ENCODE measurements around the gene SSBP2.
A peak's percentile ranks its signal among the peaks of the same experiment; 100 is the strongest.

The SSBP2 gene

GRCh38 chr5:81751009-81751835 lies at the start of gene SSBP2:
SSBP2 (minus strand) TSS chr5:81751097; CDS start chr5:81751042, 55 bp downstream.
- peak; percentile 96 to 100 (median 99) for DNase-seq

DNA sequence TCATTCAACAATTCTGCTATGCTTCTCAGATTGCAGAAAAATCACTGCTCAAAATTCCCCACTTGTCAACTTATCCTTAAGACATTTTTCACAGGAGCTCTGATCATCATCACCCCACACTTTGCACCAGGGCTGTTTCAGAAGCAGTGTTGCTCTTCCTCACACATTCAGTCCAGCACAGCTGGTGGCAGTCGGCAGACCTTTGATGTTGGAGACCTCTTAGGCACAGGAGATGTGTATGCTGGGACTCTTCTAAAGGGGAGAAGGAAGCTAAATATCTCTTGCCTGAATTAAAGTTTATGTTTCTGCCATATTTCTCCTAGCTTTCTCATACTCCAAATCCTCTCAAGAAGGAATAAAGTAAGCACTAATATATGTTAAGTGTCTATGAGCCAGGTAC lies 44.8 kb upstream of the SSBP2 start:
- DNase-seq, result no peak

DNA sequence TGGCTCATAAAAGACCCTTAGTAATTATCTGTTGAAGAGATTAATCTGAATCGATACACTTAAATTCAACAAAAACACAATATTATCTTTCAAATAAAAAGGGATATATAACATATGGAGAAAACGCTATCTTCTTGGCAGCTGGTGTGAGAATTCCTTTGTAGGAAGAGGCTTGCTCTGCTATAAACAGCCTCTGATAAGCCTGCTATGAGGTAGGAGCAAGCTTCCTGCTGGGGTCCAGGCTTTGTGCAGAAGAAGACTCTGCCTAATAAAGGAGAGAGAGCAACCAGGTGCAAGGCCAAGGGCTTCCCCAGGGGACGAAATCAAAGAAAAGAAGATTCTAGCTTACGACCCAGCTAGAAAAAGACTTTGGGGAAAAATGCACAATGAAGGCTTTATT lies 43.3 kb upstream of the SSBP2 start:
- DNase-seq, result no peak

DNA sequence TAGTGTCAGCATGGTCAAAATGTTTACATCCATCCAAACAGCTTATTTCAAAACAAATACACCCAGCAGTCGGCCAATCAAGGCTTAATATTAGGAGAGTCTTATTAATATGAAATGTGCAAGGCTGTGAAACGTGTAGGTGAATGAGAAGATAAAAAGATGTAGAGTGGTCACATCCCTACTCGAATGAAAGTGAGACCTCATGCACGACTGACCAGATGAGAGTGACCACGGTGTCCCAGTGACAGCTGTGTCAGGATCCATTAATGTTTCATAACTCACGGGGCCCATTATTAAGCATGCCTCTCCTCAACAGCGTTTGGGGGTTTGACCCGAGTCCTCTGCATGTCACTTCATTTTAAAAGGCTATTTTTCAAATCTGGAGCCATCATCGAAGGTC lies 39.4 kb upstream of the SSBP2 start:
- DNase-seq, result no peak

DNA sequence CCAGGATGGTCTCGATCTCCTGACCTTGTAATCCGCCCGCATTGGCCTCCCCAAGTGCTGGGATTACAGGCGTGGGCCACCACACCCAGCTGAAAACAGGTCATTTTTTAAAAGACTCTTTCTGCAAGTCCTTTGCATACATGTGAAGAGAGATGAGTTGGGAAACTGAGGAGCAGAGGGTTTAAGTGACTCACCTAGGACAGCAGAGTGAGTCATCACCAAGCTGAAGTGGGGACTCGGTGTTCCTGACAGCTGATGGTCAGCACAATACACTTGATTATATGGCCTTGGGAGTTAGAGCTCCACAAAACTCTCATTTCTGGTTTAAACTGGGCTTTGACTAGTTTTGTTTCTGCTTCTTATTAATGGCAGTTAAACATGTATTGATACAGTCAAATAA lies 38.1 kb upstream of the SSBP2 start:
- no peak for DNase-seq

GRCh38 chr5:81788329-81788728 lies 37.4 kb upstream of the SSBP2 start:
- no peak for DNase-seq

- DNase-seq, result peak in 19 of 58 donors; percentile 0 to 45 (median 15)
These were observed 36.8 kb upstream of the SSBP2 start for GRCh38 chr5:81787474-81788242.

GRCh38 chr5:81786991-81787390 lies 36.1 kb upstream of the SSBP2 start:
- no peak for DNase-seq

DNA sequence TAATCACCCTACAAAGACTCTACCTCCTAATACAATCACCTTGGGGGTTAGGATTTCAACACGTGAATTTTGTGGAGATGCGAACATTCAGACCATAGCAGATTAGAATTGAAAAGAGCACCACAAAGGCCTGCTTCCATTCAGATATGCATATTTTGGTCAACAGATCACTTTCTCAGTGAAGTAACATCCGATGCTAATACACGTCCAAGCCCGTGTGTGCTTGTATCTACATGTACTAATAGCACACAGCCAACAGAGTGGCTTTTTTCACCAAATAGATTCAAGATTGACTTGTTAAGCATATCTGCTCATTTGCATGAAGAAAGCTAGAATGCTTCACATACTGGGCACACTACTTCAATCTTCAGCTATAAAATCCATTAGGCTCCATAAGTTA lies 35.6 kb upstream of the SSBP2 start:
- DNase-seq, result no peak

DNA sequence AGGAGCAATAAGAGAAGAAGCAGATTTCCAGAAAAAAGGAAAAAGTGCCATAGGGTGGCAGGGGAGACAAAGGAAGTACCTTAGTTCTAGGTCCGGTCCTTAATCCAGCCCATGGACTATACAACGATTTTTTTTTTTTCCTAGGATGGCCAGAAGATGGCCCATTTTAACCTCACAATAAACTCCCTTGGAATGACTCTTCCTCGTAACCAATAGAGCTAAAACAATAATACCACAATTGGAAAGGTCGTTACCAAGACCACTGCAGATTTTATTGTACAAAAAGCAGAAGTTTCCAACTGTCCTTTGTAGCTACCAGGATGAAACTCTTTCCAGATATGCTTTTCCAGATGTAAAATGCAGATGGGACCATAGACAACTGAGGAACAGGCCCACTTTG lies 34.4 kb upstream of the SSBP2 start:
- no peak for DNase-seq

- DNase-seq, result peak in 2 of 58 donors; percentile 10 to 14
These were observed 32.5 kb upstream of the SSBP2 start for GRCh38 chr5:81783401-81783800.

GRCh38 chr5:81782811-81783210 lies 31.9 kb upstream of the SSBP2 start:
- DNase-seq, result no peak

- DNase-seq, result no peak
These were observed 29.0 kb upstream of the SSBP2 start for GRCh38 chr5:81779916-81780266.

GRCh38 chr5:81779125-81779915 lies 28.4 kb upstream of the SSBP2 start:
- DNase-seq, result peak in 24 of 58 donors; percentile 4 to 50 (median 13)

DNA sequence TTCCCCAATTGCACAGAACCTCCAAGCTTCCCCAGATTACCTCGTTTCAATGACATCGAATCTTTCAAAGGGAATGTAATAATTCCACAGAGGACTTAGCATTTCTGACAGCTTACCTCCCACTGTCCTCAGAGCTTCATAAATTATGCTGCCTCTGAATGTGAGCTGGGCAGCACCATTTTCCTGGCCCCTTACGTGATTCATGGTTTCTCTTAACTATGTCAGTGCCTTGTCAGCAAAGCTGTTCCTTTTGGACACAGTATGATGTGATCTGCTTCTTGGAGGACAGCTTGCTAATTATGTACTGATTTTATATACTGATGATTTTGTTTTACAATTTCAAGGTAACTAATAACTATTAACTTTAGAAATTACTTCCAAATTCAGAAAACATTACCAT lies 27.7 kb upstream of the SSBP2 start:
- no peak for DNase-seq

DNA sequence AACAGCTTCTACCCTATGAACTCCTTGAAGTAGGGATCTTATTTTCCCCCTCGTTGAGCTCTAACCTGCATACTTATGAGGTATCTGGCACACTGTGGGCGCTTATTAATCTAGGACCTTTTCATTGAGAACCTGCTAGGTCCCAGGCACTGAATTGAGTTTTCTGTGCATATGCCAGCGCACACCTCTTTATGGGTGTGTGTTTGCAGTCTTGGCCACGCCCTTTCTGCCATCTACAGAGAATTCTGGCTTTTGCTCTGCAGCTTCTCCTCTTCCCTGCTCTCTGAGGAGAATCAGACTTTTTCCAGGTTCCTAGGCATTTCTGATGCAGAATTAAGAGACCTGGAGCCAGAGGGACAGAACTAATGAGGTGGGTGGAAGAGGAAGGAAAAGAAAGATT lies 25.4 kb upstream of the SSBP2 start:
- no peak for DNase-seq

DNA sequence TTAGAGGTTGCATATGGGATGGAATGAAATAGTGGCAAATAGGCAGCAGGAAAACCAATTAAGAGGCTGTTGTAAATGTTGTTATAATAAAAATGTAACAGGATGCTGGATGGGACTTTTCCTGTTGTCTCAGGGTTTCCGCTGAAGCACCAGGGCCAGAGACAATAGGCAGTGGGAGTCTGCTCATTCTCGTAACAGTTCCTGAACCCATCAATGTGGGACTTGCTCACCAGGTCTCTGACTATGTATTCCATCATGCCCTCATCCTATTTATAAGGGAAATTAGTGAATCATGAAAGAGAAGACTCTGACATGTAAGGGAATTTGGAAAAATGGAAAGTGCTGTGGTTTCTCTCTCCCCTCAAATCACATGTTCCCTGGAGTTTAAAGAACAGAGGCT lies 23.5 kb upstream of the SSBP2 start:
- DNase-seq, result no peak

DNA sequence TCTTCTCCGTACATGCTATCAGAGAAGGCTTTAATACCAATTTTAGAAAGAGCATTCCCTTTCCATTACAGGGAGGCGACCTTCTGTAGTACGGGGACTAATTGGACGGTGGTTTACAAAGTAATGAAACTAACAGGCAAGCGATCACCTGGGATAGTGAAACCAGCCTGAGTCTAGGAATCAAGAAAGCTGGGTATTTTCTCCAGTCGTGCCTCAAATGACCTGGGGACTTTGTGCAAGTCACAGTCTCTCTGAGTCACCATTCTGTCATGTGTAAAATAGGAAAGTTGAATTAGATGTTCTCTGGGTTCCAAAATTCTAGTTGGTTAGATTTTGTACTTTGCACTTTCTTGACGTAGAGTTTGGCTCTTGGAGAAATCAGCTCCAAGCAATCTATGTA lies 22.7 kb upstream of the SSBP2 start:
- DNase-seq, result no peak

DNA sequence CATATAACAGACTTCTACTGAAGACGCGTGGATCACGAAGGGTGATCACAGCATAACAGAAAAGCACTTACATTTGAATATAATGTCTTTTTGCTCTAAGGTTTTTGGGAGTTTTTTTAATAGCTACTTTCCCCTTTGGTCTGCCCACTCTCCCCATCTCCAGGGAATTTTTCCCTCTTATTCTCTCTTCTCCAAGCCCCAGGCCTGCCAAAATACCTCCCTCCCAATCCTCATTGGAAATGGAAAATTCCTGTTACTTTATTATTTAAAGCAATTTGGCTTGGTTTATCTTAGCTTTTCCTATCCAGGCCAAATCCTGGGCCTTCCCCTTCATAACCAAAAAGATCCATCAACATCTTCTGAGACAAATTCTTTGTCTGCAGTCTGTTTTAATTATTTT lies 22.3 kb upstream of the SSBP2 start:
- no peak for DNase-seq

DNA sequence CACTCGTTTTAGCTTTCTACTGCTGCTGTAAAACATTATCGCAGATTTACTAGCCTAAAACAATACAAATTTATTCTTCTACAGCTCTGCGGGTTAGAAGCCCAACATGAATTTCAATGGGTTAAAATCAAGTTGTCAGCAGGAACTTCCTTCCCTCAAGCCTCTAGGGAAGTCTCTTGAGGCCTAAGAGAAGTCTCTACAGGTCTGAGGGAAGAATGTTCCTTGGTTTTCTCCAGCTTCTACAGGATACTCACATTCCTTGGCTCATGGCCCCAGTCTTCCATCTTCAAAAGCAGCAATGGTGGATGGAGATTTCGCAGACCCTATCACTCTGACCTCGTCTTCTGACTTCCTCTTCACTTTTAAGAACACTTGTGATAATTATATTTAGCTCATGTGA lies 21.6 kb upstream of the SSBP2 start:
- no peak for DNase-seq

GRCh38 chr5:81768935-81769452 lies 18.1 kb upstream of the SSBP2 start:
- no peak for DNase-seq

DNA sequence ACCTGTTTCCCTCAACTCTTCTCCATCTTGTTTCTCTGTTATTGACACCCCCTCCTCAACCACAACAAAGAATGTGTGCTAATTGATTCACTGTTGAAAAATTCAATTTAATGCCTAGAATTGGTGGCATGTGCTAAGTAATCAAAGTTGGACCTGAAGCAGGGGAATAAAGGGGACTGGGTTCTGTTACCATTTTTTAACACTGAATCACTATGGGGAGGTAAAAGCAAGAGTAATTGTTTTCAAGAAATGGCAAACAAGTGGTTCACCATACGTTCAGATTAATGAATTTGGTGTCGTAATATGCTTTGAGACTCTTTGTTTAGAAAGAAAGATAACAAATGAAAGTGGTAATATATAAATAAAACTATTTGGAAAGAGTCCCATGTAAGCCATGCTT lies 17.0 kb upstream of the SSBP2 start:
- DNase-seq, result no peak
